WTC11 (cell line): Measurements from ENCODE around the gene COLQ. TPM values are rescaled to one million over a fixed set of nuclear protein-coding genes. Genes with fewer than 3 reads are reported as not detected.

Experiments
- ATAC-seq: fragments of 200-7000 bp; cut with Tn5 transposase; 2 replicates; pipeline ENCODE4 v1.10.0; 2021; ENCODE audit warnings: mild to moderate bottlenecking, moderate library complexity
- CTCF ChIA-PET: fragments of 300-600 bp; sonication (Branson Sonifier 250); formaldehyde crosslinking; loops from one replicate; lab custom pipeline; 2021; ENCODE audit warnings: antibody characterized with exemption; lab: Charles Lee
- POLR2A ChIA-PET: fragments of 350-600 bp; sonication (Branson Sonifier 250); formaldehyde crosslinking; loops from one replicate; lab custom pipeline; 2021; ENCODE audit warnings: antibody characterized with exemption; lab: Charles Lee
- DNase-seq: peaks from one replicate; pipeline ENCODE4 v3.0.0; 2021; ENCODE audit warnings: low spot score
- H3K27ac Mint-ChIP-seq: 2 replicates; pipeline ENCODE4 v1.8.0; 2021; ENCODE audit warnings: mixed read lengths
- H3K27me3 Mint-ChIP-seq: 2 replicates; pipeline ENCODE4 v1.8.0; 2021; ENCODE audit warnings: low read depth, mild to moderate bottlenecking, moderate library complexity, mixed read lengths
- H3K36me3 Mint-ChIP-seq: 2 replicates; pipeline ENCODE4 v1.8.0; 2021; ENCODE audit warnings: mixed read lengths
- H3K4me1 Mint-ChIP-seq: 2 replicates; pipeline ENCODE4 v1.8.0; 2022; ENCODE audit warnings: mixed read lengths
- H3K4me3 Mint-ChIP-seq: 2 replicates; pipeline ENCODE4 v1.8.0; 2021; ENCODE audit warnings: mild to moderate bottlenecking, moderate library complexity, mixed read lengths
- H3K9me3 Mint-ChIP-seq: 2 replicates; pipeline ENCODE4 v1.8.0; 2021; ENCODE audit warnings: mixed read lengths
- ATF6 ChIP-seq: sonication (generic); formaldehyde crosslinking; IDR thresholded peaks from 2 replicates; pipeline ENCODE4 v1.8.1; 2023; ENCODE audit warnings: mild to moderate bottlenecking, missing genetic modification reagents
- E2F5 ChIP-seq: sonication (generic); formaldehyde crosslinking; IDR thresholded peaks from 2 replicates; pipeline ENCODE4 v1.8.1; 2022; ENCODE audit warnings: mild to moderate bottlenecking, moderate library complexity, missing genetic modification reagents
- IRF2 ChIP-seq: sonication (generic); formaldehyde crosslinking; IDR thresholded peaks from 2 replicates; pipeline ENCODE4 v1.8.0; 2022; ENCODE audit warnings: low read depth, missing genetic modification reagents, borderline replicate concordance
- MAX ChIP-seq: sonication (generic); formaldehyde crosslinking; IDR thresholded peaks from 2 replicates; pipeline ENCODE4 v1.8.0; 2022; ENCODE audit warnings: mild to moderate bottlenecking, missing genetic modification reagents
- MXD4 ChIP-seq: fragments of 250-450 bp; sonication (Bioruptor Pico); IDR thresholded peaks from 2 replicates; pipeline ENCODE4 v1.8.0; 2021; ENCODE audit warnings: mild to moderate bottlenecking, moderate library complexity, borderline replicate concordance
- NR2C2 ChIP-seq: sonication (generic); formaldehyde crosslinking; IDR thresholded peaks from 2 replicates; pipeline ENCODE4 v1.8.0; 2022; ENCODE audit warnings: mild to moderate bottlenecking, missing genetic modification reagents
- PRDM15 ChIP-seq: sonication (generic); formaldehyde crosslinking; IDR thresholded peaks from 2 replicates; pipeline ENCODE4 v1.8.0; 2022; ENCODE audit warnings: missing genetic modification reagents
- SMAD3 ChIP-seq: sonication (generic); formaldehyde crosslinking; IDR thresholded peaks from 2 replicates; pipeline ENCODE4 v1.8.0; 2022; ENCODE audit warnings: missing genetic modification reagents, mild to moderate bottlenecking, borderline replicate concordance
- SP1 ChIP-seq: sonication (generic); formaldehyde crosslinking; conservative IDR thresholded peaks from 2 replicates; pipeline ENCODE4 v1.8.1; 2022; ENCODE audit warnings: missing genetic modification reagents
- STAT6 ChIP-seq: sonication (generic); formaldehyde crosslinking; conservative IDR thresholded peaks from 2 replicates; pipeline ENCODE4 v1.8.1; 2023; ENCODE audit warnings: mild to moderate bottlenecking, low read depth, missing genetic modification reagents, moderate library complexity
- ZNF138 ChIP-seq: sonication (generic); formaldehyde crosslinking; conservative IDR thresholded peaks from 2 replicates; pipeline ENCODE4 v1.8.1; 2022; ENCODE audit warnings: mild to moderate bottlenecking, moderate library complexity, missing genetic modification reagents
- ZNF423 ChIP-seq: fragments of 250-450 bp; sonication (Bioruptor Pico); IDR thresholded peaks from 2 replicates; pipeline ENCODE4 v2.1.2; 2022; ENCODE audit warnings: mild to moderate bottlenecking, moderate library complexity
- ZNF532 ChIP-seq: fragments of 250-450 bp; sonication (Bioruptor Pico); IDR thresholded peaks from 2 replicates; pipeline ENCODE4 v1.9.0; 2021; ENCODE audit warnings: mild to moderate bottlenecking, borderline replicate concordance
- ZNF671 ChIP-seq: fragments of 250-450 bp; sonication (Bioruptor Pico); IDR thresholded peaks from 2 replicates; pipeline ENCODE4 v1.8.0; 2021; ENCODE audit warnings: mild to moderate bottlenecking
- total RNA-seq: library from RNA; stranded (reverse); gene quantifications from 3 replicates; pipeline ENCODE4 v1.2.3, GENCODE V29; 2021
- TF ChIP-seq, protein P1 (sequence below): sonication (generic); formaldehyde crosslinking; IDR thresholded peaks from 2 replicates; pipeline ENCODE4 v1.8.0; 2023; ENCODE audit warnings: missing genetic modification reagents

COLQ gene
- total RNA-seq, 1 experiment from 2014 or later, result 2.2 TPM

DNA sequence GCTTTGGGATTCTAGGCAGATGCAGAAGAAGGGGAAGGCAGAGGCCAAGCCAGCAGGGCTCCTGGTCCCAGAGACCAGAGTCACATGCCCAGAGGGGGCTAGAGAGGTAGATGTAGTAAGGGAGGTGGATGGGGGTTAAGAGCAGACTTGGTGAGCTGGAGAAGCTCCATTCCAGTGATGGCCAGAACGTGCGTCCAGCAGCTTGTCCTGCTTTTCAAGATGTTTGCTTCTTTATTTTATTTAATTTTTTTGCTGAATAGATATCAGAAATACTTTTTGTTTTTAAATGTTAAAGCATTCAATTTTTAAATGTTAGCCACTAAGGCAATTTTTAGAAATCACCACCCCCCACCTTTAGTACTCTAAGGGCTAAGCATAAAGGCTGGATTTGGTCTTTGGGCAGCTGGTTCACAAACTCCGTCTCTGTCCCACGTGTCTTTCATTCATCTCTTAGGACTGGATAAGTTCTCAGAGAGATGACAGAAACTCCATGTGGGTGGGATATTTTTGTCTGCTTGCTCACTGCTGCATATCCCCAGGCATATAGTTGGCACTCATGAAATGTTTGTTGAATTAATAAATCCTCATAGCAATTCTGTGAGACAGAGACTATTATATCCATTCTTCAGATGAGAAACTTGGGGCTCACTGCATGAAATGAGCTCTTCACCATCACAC is 6.7 kb downstream of the COLQ start (continued):
- TF ChIP-seq PRDM15 (CRISPR knock-in tag) (no peak), SMAD3 (CRISPR knock-in tag) (no peak), ZNF423 (CRISPR knock-in tag) (no peak)

- Mint-ChIP-seq H3K27me3 (no peaks in the 10 kb centered on the region), H3K9me3 (no peaks in the 10 kb centered on the region), H3K4me3 (no peak overlapping the region), H3K36me3 (no peaks in the 10 kb centered on the region), H3K4me1 (no peaks in the 10 kb centered on the region), H3K27ac (no peak overlapping the region)
- TF ChIP-seq ZNF138 (CRISPR knock-in tag) (no peak), E2F5 (no peak), STAT6 (CRISPR knock-in tag) (no peak), ZNF532 (no peak), SMAD3 (CRISPR knock-in tag) (no peak), MXD4 (CRISPR knock-in tag) (no peak), ATF6 (CRISPR knock-in tag) (no peak), IRF2 (CRISPR knock-in tag) (no peak), MAX (CRISPR knock-in tag) (no peak), SP1 (CRISPR knock-in tag) (no peak), NR2C2 (no peak), ZNF671 (CRISPR knock-in tag) (no peak)
- TF ChIP-seq, protein P1, sequence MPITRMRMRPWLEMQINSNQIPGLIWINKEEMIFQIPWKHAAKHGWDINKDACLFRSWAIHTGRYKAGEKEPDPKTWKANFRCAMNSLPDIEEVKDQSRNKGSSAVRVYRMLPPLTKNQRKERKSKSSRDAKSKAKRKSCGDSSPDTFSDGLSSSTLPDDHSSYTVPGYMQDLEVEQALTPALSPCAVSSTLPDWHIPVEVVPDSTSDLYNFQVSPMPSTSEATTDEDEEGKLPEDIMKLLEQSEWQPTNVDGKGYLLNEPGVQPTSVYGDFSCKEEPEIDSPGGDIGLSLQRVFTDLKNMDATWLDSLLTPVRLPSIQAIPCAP (CRISPR knock-in tag), result no peak
- ATAC-seq (no peak), DNase-seq (no peak)
- ChIA-PET POLR2A (no interaction called here), CTCF (interaction anchor here (0.7 to 1.6 kb wide), 3 partner anchors 13 to 37 kb away, joined by 3 to 5 read pairs (median 4); no protein-coding TSS in a partner anchor)
These were observed 7.5 kb downstream of the COLQ start for GRCh38 chr3:15513810-15514662.
